WERI-Rb-1 (cell line): ENCODE measurements around the gene RPTOR.
A peak's percentile ranks its signal among the peaks of the same experiment; 100 is the strongest.

ENCODE experiments used
- DNase-seq: peaks from one replicate; pipeline ENCODE4 v3.0.0-alpha.2; 2020
- H3K27ac ChIP-seq: fragments of 250-450 bp; sonication (Bioruptor Pico); 2 replicates; pipeline ENCODE4 v1.5.1; 2020; ENCODE audit warnings: mild to moderate bottlenecking, moderate library complexity
- H3K27me3 ChIP-seq: fragments of 250-450 bp; sonication (Bioruptor Pico); 2 replicates; pipeline ENCODE4 v1.5.1; 2021; ENCODE audit warnings: mild to moderate bottlenecking, low read depth, moderate library complexity; ENCODE audit not compliant: insufficient read depth, severe bottlenecking
- H3K36me3 ChIP-seq: fragments of 250-450 bp; sonication (Bioruptor Pico); 2 replicates; pipeline ENCODE4 v1.5.1; 2020; ENCODE audit warnings: mild to moderate bottlenecking, moderate library complexity
- H3K4me3 ChIP-seq: 2 replicates; pipeline ENCODE4 v1.5.1; 2011; ENCODE audit warnings: low read depth, mild to moderate bottlenecking, control low read depth, low read length
- H3K9me3 ChIP-seq: fragments of 250-450 bp; sonication (Bioruptor Pico); 2 replicates; pipeline ENCODE4 v1.5.1; 2021; ENCODE audit warnings: mild to moderate bottlenecking, moderate library complexity; ENCODE audit not compliant: severe bottlenecking
- CTCF ChIP-seq: IDR thresholded peaks from 2 replicates; pipeline ENCODE4 v1.5.1; 2011; ENCODE audit warnings: low read depth, mild to moderate bottlenecking, control low read depth, inconsistent platforms, low read length

The RPTOR gene

GRCh38 chr17:80978499-80979497, 434.2 kb downstream of the RPTOR start:
- Histone ChIP-seq H3K27ac (peak overlapping the region; percentile 6), H3K4me3 (no peak overlapping the region), H3K27me3 (no peaks in the 10 kb centered on the region), H3K36me3 (no peaks in the 10 kb centered on the region), H3K9me3 (peaks cover 5% of the 10 kb centered on the region)
- peak; percentile 70 for DNase-seq
- TF ChIP-seq CTCF, result no peak

DNA sequence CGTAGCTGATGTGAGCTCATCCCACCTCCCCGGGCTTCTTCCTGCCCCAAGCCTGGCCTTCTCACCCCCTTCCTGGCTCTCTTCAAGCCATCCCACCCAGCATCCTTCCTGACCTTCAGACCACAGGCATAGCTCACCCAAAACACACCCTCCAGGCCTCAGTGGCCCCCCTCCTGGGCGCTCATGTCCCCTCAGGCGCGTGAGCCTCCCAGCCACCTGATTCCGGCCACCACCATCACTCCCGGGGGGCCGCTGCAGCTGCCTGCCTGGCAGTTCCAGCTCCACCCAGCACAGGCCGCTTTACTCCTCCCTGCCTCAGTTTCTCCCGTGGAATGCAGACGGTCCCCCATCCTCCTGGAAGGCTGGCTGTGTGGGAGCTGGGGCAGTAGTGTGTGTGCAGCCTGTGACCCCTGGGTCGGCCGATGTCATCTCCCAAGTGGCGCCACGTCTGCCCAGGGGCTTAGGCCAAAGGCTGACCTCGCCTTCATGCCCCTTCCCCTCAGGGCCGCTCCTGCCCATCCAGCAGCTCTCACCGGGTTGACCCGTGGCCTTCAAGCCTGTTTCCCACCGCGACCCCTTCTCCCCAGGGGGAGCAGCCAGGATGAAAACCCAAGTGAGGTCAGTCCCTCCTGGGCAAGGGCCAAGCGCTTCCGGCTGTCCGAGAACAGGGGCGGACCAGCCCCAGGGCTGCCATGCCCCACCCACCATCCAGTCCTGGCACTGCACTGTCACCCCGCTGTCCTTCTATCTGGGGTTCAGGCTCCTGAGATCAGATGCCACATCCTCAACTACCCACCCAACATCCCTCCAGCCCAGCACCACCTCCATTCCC, 435.1 kb downstream of the RPTOR start:
- no peaks in the 10 kb centered on the region for H3K27me3 ChIP-seq
- no peak for TF ChIP-seq CTCF
- no peaks in the 10 kb centered on the region for H3K36me3 ChIP-seq
- no peak overlapping the region for H3K4me3 ChIP-seq
- peaks cover 5% of the 10 kb centered on the region for H3K9me3 ChIP-seq
- no peak overlapping the region for H3K27ac ChIP-seq
- no peak for DNase-seq

DNA sequence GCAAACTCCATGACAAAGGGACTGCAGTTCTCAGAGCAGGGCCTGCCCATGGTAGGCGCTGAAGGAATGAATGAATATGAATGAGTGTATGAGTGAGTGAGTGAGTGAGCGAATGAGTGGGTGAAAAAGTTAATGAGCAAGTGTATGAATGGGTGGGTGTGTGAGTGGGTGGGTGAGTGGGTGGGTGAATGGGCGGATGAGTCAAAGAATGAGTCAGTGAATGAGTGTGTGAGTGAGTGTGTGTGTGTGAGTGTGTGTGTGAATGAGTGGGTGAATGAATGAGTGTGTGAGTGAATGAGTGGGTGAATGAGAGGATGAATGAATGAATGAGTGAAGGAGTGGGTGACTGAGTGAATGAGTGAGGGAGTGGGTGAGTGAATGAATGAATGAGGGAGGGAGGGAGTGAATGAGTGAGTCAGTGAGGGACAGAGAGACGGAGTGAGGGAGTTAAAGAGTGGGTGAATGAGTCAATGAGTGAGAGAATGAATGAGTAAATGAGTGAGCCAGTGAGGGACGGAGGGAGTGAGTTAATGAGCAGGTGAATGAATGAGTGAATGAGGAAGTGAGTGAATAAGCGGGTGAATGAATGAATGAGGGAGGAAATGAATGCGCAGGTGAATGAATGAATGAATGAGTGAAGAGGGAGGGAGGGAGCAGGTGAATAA, 435.9 kb downstream of the RPTOR start:
- Histone ChIP-seq H3K36me3 (no peaks in the 10 kb centered on the region), H3K4me3 (peak overlapping the region; percentile 39; the same call in 1 of the 2 replicates), H3K27me3 (no peaks in the 10 kb centered on the region), H3K27ac (no peak overlapping the region), H3K9me3 (peaks cover 5% of the 10 kb centered on the region)
- no peak for DNase-seq
- no peak for TF ChIP-seq CTCF

DNA sequence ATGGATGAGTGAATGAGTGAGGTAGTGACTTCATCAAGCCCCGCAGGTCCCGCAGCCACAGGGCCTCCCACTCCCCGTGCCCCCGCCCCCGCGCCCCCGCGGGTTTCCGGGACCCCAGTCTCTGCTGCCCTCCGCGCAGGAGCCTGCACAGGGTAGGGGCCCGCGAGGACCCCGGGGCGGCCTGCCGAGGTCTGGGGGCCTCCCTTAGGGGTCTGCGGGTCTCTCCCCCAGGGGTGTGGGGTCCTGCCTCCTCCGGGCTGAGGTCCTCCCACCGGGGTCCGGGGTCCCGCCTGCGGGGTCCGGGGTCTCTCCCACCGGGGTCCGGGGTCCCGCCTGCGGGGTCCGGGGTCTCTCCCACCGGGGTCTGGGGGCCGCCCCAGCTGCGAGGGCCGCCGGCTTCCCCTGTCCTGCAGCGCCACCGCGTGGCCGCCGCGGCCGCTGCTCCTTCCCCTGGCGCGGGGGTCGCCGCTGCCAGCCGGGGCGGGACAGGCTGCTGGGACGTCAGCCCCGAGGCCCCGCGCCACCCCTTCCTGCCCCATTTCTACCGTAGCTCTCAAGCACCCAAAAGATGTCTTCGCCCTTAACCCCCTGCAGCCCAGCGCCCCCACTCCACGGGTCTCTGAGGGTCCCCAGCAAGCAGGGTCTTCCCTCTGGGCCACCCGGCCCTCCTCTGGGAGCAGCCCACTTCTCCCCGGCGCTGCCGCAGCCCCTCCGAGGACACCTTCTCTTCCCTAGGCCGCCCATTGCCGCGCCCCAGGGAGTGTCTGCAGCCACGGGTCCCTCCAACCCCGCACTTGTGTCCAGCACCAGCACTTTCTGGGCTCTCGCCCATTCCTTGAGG, 436.6 kb downstream of the RPTOR start:
- TF ChIP-seq CTCF, result peak; percentile 91
- no peak for DNase-seq
- no peaks in the 10 kb centered on the region for H3K36me3 ChIP-seq
- no peaks in the 10 kb centered on the region for H3K27me3 ChIP-seq
- H3K27ac ChIP-seq, result peak overlapping the region; percentile 23; the same call in 1 of the 2 replicates
- peak overlapping the region; percentile 39 for H3K4me3 ChIP-seq
- peaks cover 7% of the 10 kb centered on the region for H3K9me3 ChIP-seq

GRCh38 chr17:80981929-80982425, 437.3 kb downstream of the RPTOR start:
- no peaks in the 10 kb centered on the region for H3K27me3 ChIP-seq
- H3K36me3 ChIP-seq, result no peaks in the 10 kb centered on the region
- no peak for DNase-seq
- no peak overlapping the region for H3K4me3 ChIP-seq
- H3K27ac ChIP-seq, result no peak overlapping the region
- peaks cover 8% of the 10 kb centered on the region for H3K9me3 ChIP-seq
- no peak for TF ChIP-seq CTCF
